ENCODE measurements around the gene FAM78A.
"Not testable (repeated sequence)": the region's sequence is repeated elsewhere in the genome, so short reads cannot be mapped to it uniquely, and the experiment has no call there.

FAM78A gene

DNA sequence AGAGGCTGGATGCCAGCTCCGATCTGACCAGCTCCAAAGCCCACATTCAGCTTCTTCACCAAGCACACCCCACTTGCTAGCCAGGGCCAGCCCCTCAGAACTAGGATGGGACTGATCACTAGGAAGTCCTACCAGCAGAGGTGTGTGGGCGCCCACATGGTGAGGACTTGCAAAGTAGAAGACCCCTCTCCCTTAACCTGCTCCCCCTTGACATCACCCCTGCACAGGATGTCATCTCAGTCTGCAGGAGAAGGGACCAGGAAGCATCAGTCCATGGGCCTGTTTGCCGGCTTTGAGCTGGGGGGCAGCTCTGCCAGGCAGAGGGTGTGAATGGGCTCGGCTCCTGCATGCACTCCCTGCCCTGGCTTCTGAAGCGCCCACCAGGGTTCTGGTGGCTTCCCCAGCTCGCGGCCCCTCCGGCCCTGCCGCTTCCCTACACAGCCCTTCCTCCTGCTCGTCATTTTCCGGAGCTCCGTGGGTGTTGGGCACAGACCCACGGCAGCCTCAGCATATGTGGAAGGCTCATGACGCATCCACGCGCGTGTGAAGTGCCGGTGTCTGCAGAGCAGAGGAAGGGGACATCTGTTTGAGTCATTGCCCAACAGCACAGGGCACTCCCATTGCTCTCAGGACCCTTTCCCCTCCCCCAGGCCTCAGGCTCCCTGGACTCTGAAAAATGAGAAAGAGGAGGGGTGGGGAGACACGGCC, 3.7 kb upstream of the FAM78A start:
- no peak for DNase-seq

DNA sequence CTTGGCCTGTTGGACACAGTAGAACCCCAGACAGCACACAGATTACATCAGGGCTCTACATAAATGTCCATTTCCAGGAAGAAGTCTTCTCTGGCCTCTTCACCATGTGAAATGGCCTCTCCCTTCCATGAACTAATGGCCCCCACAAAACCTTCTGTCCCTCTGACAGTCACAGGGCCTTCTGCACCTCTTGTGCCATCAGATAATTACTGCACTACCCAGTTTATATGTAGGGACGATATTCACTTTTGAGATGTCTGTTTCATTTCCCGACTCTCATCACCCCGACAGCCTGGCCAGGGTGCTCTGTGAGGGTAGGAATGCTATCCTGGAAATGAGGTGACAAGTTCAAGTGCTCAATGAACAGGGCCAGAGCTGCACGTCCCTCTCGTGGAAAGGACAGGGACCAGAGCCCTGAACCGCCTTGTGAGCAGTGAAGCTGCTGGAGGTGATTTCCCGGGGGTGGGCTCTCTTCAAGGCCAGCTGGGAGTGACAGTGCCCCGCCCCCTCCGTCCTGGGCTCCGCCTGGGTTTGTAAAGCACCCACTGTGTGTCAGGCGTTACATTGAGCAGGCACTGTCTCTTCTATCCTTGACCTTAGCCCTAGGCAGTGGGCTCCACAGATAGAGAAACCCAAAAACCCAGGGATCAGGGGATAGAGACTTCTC, 3.0 kb upstream of the FAM78A start:
- no peak for DNase-seq

DNA sequence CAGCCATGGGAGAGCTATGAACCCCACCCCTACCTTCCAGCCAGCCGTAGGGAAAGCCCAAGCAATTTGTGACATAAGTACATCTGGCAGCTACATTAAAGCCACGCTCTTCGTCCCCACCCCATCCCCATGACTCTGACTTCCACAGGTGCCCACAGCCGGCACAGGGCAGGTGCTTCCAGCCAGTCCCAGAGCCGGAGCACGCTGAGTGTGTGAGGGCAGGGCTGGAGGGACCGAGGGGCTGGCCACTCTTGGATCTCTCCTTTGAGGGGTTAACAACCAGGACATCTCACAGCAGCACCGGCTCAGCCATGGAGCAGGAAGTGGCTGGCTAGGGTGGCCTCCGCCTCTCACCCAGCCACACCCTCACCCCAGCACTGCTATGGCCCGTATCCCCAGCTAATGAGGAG, 2.4 kb upstream of the FAM78A start:
- DNase-seq = no peak

DNA sequence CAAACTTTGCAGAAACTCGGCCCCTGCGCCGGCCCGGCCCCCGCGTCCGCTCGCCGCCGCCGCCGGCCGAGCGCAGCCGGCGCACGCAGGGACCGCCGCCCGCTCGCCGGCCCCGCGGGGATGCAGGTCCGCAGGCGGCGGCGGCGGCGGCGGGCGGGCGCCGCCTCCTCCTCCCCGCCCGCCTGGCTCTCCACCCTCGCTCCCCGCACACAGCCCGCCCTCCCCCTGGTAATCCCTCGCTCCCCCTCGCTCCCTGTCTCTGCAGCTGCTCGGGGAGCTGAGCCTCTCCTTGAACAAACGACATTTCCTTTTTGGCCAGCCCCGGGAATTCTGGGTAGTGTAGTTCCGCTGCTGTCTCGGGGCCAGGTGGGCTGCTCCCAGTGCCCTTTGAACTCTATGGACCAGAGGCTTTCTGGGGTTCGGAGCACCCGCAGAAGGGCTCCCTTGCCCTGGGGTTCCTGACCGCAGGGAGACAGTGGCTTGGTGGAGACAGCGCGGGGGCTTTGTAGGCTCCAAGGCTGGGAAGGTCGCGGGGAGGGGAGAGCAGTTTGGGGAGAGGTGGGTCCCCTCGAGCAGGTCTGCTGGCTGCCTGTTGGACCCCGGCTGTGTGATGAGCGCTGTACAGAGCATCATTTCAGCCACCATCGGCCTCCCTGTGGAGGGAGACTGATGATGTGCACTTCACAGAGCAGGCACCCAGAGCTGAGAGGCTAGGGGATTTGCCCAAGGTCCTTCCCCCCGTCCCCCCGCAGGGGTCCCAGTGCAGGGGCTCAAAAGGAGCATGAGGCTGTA, 1.8 kb upstream of the FAM78A start:
- DNase-seq = peak; percentile 51

DNA sequence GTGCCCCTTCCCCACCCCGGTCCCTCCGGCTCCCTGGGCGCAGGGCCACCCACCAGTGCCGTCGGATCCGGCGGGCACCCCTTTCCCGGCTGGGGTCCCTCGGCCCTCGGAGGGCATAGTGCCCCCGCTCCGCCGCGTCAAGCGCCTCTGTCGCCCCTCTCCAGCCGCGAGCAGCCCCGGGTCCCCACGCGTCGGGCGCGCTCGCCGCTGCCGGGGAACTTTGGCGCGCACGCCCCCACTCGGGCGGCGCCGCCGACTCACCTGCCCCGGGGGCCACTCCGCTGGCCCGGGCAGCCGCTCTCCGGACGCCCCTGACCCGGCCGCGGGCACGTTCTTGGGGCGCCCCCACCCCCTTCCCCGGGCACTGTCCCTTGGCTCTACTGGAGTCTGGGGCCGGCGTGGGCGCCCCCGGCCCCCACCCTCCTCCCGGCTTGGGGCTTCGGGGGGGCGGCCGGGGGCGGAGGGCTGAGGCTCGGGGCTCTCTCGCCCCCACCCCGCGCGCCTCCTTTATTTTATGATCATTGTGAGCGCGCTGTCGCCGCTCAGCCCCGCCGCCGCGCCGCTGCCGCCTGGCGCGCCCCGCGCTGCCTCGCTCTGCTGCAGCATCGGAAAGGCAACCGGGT, 1.1 kb upstream of the FAM78A start:
- no peak for DNase-seq

DNA sequence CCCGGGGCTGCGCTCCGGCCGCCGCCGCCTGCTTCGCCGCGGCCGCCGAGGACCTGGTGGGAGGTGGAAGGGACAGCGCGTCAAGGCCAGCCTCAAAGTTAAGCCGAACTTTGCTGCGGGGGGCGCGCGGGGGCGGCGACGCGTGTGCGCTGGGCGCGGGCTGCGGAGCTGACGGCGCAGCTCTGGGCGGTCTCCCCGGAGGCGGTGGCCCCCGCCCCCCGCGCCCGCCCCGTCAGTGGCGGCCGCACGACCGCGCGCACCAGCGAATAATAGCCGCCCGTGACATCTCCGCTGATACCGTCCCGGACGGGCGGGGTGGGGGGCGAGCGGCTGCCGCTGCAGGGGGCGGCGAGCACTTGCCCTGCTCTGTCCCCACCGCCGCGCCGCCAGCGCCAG, 579 bp upstream of the FAM78A start:
- no peak for DNase-seq

DNA sequence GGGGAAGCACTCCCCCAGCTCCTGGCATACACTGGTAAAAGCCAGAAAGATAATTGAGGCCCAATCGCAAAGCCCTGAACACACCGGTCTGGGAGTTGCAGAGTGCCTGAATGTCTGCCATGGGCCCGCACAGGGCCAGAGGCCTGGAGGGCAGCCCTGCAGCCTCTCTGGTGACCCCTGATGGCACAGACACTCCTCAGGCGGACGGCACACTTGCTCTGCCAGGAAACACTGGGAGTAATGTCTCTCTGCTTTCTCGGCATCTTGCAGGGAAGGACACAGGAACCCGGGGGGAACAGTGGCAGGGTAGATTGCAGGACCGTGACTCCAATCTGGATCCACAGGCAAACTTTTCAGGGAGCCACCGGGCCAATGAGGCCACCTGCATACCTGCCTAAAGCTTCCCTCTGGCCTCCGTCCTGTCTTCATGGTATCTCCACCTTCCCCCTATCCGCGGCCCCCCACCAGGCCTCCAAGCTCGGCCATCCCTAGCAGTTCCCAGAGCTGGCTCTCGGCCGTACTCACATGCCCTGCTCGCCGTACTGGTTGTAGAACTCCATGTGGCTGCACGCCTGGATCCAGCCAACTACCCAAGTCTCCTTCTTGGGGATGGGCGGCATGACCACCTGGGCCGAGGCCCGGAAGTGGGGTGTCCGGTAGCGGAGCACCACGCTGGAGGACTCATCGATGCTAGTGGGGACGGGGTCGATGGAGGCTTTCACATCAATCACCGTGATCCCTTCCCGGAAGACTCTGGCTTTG, 797 bp downstream of the FAM78A start:
- DNase-seq = no peak

DNA sequence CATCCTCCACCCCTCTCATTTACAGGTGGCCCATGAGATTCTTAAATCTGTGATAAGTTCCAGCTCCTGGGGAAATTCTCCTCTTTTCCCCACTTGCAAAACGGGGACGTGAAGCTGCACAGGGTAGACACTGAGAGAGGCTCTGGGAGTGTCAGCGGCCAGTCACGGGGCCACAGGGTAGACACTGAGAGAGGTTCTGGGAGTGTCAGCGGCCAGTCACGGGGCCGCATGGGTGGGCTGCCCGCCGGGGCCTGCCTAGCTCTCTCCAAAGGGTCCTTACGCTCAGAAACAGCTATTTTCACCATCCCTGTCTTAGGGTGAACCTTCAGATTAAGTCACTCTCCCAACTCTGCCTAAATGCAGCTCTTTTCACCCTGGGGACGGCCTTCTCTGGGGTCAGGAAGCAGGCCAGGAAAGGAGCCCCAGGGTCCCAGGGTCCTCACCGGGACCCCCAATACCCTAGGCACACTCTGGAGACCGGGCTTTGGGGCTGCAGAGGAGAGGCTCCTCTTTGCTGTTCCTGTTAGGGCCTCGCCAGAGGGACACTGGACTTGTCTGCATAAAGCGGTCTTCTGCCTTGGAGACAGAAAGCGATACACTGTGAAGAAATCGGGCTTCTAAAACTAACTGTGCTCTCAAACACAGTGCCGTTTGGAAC, 1.5 kb downstream of the FAM78A start:
- no peak for DNase-seq

DNA sequence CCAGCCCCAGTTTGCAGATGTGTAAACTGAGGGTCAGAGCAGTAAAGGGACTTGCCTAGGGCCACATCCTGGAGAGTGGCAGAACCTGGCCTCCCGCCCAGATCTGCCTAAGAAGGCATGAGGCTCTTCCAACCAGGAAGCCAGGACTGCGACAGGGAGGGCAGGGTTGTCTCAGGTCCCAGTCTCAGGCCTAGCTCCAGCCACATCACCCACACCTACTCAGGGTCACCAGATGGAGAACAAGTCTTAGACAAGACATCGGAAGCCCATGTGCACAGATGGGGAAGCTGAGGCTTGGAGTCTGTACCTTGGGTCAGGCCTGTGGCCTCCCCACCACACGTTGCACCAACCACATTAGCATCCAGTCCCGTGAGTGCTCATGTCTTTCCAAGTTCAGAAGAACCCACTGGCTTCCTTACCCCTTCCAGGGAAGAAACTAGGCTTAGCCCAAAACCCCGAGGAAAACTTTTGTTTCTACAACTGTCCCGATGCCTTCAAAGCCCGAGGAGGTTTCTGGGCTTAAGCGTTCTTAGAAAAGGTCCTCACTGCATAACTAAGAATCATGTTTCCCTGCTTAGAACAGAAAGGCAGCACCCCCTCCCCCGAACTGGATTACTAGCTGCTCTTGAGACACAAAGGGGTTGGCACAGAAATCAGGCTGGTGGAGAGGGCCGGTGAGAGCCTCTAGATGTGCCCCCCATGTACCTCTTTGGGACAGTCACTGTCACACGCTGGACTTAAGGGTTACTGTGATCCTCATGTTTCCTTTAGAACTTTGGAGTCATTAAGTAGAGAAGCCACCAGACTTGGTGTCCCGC, 2.2 kb downstream of the FAM78A start:
- no peak for DNase-seq

DNA sequence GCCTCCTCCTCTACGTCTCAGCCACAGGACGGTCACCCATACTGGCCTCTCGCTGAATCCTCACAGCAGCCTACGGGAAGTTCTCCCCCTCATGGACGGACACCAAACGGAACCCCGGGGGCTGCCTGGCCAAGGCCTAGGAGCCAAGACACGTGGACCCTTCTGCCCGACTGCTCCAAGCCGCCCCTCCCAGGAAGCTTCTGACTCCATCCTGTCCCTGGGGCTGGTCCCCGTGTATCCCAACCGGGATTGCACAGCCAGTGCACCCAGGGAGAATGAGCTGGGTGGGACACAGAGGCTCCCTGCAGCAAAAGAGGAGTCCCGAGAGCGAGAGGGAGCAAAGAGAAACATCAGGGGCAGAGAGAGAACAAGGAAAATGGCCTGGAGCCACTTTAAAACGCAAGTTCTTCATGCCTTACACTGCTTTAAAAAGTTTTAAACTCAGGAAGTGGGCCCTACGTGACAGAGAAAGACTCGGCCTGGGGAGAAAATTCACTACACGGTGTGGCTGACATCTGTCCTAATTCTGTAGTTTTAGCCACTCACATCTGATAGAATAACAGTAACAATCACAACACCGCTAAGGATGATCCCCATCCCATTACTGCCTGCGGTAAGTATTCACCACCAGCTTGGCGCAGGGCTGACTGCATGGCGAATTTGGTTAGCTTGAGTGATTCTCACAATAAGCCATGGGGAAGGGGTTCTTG, 3.0 kb downstream of the FAM78A start:
- DNase-seq = no peak

DNA sequence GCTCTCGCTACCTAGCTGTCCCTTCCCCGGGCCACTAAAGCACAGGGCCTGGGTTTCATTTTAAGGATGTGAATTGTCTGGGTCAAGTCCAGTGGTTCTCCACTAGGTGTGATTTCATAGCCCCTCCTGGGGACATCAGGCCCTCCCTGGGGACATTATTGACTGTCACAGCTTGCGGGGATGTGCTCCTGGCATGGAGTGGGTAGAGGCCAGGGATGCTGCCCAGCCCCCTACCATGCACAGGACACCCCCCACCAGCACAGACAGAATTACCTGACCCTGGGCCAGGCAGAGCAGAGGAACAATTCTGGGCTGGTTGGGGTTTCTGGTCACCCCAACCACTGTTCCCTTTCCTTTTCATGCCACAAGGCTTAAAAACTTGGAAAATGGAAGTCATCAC, 4.1 kb downstream of the FAM78A start:
- DNase-seq = no peak

DNA sequence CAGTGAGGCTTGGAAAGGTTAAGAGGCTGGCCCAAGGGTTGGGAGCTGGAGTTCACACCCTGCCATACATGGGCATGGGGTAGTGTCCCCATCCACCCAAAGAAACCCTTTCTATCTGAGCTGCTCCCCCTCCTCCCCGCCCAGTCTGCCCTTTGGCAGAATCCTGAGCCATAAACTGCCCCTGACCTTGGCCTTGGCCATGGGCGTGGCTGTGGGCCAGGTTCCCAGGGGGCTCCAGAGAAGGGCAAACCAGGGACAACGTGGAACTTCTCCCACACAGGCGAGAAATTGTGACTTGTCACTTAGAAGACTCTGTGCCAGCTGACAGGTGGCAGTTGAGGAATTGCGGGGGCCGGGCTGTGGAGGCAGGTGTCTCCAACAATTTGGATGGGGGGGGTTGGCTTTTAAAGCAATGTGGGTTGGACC, 4.8 kb downstream of the FAM78A start:
- no peak for DNase-seq

DNA sequence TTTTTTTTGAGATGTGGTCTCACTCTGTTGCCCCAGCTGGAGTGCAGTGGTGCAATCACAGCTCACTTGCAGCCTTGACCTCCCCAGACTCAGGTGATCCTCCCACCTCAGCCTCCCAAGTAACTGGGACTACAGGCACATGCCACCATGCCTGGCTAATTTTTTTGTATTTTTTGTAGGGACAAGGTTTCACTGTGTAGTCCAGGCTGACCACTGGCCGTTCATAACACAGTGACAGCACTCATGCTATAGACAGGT, 5.4 kb downstream of the FAM78A start:
- DNase-seq = not testable (repeated sequence)

DNA sequence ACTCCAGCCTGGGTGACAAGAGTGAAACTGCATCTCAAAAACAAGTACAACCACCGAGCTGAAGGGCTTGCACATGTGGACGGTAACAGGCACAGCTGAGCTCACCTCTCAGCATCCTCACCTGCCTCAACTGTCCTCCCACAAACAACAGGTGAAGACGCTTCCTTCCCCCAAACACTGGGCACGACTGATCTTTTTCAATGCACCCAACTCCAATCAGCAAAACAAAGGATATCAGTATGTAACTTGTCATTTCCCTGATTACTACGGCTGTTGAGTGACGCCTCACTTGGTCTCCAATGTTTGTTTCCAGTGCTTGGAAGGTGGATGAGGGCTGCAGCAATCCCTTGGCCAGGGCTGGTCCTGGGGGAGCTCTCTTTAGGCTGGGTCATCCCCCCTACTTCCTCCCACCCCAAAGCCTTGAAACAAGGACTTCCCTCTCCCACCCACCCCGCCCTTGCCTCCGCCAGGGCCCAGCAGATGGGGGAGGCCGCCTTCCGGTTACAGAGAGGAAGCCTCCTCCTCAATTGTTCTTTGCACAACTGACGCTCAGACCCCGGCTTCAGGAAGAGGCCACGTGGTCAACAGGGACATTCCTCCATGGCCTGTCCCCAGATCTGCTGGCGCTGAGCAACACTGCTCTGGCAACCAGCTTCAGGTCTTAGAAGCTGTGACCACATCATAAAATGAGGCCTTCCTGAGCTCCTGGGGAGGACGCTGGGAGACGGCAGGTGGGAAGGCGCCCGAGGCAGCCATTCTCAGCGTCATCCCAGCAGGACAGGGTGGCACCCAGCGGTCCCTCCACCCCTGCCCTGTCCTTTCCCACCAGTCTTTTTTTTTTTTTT, 5.9 kb downstream of the FAM78A start:
- no peak for DNase-seq

DNA sequence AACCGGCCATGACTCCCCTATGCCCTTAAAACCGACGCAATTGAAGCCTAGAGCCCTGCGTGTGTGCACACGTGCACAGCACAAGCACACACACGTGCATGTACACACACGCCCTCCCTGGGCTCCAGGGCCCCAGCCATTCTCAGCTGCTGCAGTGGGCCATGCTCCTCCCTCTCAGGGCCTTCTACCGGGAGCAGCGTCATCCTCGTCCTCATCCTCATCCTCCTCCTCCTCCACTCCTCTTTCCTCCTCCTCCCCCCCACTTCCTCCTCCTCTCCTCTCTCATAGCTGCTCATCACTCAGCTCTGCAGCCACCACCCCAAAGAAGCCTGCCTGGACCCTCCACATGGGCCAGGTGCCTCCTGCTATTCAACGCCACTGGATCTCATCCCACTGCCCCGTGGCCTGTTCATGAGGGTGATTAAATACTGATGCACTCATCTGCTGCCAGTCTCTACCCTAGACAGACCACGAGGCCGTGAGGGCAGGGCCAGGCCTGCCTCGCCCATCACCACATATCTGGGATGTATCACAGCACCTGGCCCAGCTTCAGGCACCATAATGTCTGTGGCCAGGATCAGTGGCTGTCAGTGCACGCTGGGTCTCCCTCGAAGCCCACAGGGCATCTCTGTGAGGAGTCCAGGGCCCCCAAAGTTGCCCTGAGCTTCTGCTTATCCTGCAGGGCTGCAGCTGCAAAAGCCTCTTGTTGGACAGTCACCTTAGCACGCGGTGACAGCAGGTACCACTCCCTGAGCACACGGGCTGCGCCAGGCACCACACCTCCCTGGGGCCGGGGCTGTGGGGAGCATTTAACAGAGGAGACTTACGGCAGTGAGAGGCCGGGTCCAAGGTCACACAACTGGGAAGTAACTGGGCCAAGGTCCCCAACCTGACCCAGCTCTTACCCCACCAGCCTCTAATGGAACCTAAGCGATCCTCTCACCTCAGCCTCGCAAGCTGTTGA, 9.8 kb downstream of the FAM78A start:
- DNase-seq = no peak

DNA sequence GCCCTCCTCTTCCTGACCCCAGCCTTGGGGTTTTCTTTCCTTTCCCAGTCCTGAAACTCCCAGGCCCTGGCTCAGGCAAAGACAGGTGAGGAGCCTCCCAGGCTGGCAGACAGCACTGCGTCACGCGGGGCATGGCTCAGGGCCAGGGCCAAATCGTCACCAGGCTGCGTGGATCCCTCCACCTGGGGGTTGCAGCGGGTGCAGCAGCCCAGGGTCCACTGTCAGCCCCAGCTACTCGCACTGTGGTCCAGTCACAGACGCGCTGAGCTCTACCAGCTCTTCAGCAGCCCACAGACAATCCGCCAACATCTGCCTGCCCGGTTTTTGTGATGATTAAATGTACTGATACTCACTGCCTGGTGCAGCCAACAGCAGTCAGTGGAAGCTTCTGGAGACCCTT, 12.1 kb downstream of the FAM78A start:
- no peak for DNase-seq

DNA sequence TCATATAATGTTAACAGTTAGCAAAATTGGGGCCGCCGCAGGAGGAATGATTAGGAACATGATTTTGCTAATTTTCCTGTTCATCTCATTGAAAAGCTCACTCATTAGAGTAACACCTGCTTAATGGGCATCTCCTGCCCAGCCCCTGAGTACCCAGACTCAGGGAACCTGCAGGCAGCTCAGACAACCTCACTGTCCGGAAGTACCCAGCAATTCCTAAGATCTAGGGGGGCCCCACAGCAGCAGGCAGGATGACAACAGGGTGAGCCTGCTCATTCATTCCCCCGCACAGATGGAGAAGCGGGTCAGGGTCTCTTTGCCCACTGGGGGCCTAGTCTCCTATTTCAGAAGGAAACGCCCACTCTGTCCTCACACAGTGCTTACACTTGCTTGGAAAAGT, 12.6 kb downstream of the FAM78A start:
- DNase-seq = no peak

DNA sequence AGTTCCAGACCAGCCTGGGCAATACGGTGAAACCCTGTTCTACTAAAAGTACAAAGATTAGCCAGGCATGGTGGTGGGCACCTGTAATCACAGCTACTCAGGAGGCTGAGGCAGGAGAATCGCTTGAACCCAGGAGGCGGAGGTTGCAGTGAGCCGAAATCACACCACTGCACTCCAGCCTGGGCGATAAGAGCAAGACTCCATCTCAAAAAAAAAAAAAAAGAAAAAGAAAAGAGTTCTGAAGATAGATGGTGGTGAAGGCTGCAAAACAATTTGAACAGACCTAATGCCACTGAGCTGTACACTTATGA, 13.3 kb downstream of the FAM78A start:
- DNase-seq = not testable (repeated sequence)
